Measurements from ENCODE around the gene ZFYVE16.

DNA sequence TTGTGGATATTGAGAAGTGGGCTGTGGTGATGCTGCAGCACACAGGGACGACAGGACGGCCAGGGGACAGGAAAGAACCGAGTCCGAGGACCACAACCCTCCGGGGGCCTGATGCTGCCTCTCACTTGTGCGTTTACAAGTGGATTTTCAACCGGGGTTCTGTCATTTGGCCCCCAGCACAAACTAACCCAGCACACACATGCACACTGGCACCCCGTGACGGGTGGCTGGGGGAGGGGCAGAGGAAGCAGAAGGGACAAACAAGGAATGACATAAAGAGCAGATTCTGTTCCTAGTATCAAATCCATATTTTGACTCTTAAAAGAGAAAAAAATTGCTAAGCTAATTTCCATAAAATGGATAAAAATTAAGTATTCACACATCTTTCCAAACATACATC, 18.3 kb upstream of the ZFYVE16 start:
- TF ChIP-seq, protein P1, sequence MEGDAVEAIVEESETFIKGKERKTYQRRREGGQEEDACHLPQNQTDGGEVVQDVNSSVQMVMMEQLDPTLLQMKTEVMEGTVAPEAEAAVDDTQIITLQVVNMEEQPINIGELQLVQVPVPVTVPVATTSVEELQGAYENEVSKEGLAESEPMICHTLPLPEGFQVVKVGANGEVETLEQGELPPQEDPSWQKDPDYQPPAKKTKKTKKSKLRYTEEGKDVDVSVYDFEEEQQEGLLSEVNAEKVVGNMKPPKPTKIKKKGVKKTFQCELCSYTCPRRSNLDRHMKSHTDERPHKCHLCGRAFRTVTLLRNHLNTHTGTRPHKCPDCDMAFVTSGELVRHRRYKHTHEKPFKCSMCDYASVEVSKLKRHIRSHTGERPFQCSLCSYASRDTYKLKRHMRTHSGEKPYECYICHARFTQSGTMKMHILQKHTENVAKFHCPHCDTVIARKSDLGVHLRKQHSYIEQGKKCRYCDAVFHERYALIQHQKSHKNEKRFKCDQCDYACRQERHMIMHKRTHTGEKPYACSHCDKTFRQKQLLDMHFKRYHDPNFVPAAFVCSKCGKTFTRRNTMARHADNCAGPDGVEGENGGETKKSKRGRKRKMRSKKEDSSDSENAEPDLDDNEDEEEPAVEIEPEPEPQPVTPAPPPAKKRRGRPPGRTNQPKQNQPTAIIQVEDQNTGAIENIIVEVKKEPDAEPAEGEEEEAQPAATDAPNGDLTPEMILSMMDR (conservative IDR thresholded peaks at IDR 0.05; ENCODE audit: low read depth, low read length): no peak
- no peak for TF ChIP-seq EZH2phosphoT487 (IDR thresholded peaks at IDR 0.05; ENCODE audit: borderline replicate concordance, low read length)

All from PC-3 (cell line).